ENCODE measurements around the gene VAT1.

GRCh38 chr17:43051969-43052368 is 29.8 kb upstream of the VAT1 start:
- TF ChIP-seq EZH2phosphoT487 (IDR thresholded peaks at IDR 0.05; ENCODE audit: insufficient read depth, low read depth) (no peak), EZH2 (IDR thresholded peaks at IDR 0.05; ENCODE audit: insufficient read depth, poor library complexity, severe bottlenecking) (no peak)
